Stimulated activated memory B cell treated with anti-CD40 and anti-IgM and Interleukin-4, amounts not matched to agents 10 μg/mL and 1 μg/mL and 100 μg/mL, for 72 hours (primary cell): Measurements from ENCODE around the gene EXTL2.
"Not testable (repeated sequence)": the region's sequence is repeated elsewhere in the genome, so short reads cannot be mapped to it uniquely, and the experiment has no call there.

Source experiments
- ATAC-seq: fragments of 150-1000 bp; cut with Tn5 transposase; 2 replicates; pipeline ENCODE4 v1.10.0; 2021
- H3K27ac Mint-ChIP-seq: one replicate; pipeline ENCODE4 v1.8.0; 2022; ENCODE audit warnings: mild to moderate bottlenecking, mixed read lengths
- H3K27me3 Mint-ChIP-seq: one replicate; pipeline ENCODE4 v1.8.0; 2022; ENCODE audit warnings: mixed read lengths
- H3K36me3 Mint-ChIP-seq: one replicate; pipeline ENCODE4 v1.8.0; 2022; ENCODE audit warnings: mixed read lengths
- H3K4me1 Mint-ChIP-seq: one replicate; pipeline ENCODE4 v1.8.0; 2022; ENCODE audit warnings: mixed read lengths
- H3K4me3 Mint-ChIP-seq: one replicate; pipeline ENCODE4 v1.8.0; 2022; ENCODE audit warnings: mild to moderate bottlenecking, moderate library complexity, mixed read lengths
- H3K9me3 Mint-ChIP-seq: one replicate; pipeline ENCODE4 v1.8.0; 2022; ENCODE audit warnings: mixed read lengths

The EXTL2 gene

DNA sequence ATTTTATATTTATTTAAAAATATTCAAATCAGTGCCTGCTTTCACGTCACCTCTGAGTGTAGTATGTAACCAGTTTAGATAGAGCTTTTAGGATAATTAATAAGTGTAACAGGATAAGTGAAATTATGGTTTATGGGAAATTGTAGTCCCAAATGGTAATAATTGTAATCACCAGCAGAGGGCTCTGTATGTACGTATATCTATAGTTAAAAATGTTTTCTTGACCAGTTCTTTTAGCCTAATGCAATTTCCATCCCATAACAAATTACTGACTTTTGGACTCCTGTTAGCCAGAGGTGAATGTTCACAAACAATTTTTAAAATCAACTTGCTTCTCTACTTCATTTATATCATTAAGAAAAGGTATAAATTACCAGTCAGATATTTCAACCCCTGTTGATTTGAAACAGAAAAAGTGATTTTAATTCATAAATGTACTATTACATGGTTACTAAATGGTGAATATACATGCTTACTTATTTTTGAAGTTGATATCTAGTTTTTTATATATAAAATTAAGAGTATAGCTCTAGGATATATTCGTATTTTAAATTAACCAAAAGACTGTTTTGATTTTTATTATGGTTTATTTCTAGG, 26.6 kb upstream of the EXTL2 start:
- ATAC-seq, result no peak
- Mint-ChIP-seq H3K27ac (no peak overlapping the region), H3K4me3 (no peak overlapping the region), H3K9me3 (peaks cover 2% of the 10 kb centered on the region), H3K4me1 (peaks cover 15% of the 10 kb centered on the region), H3K36me3 (peaks cover 33% of the 10 kb centered on the region), H3K27me3 (no peaks in the 10 kb centered on the region)

- H3K27ac Mint-ChIP-seq, result no peak overlapping the region
- peaks cover 24% of the 10 kb centered on the region for H3K4me1 Mint-ChIP-seq
- no peaks in the 10 kb centered on the region for H3K27me3 Mint-ChIP-seq
- no peak overlapping the region for H3K4me3 Mint-ChIP-seq
- peaks cover 62% of the 10 kb centered on the region for H3K36me3 Mint-ChIP-seq
- no peaks in the 10 kb centered on the region for H3K9me3 Mint-ChIP-seq
- no peak for ATAC-seq
Measured at GRCh38 chr1:100912019-100912418, 17.4 kb upstream of the EXTL2 start.

DNA sequence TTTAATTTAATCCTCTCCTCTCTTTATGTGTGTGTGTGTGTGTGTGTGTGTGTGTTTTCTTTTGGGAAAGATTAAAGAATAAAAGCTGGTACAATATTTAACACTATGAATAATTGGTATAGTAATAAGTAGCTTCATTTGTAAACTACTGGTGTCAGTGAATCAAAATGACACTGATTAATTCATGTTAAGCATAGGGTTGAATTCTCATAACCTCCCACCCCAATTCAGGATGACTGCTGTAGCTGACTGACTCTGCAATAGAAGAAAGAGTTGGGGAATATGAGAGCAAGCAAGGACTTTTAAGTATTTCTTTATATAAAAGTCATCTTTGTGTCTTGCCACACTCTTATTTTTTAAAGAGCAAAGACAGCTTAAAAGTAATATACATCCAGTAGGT, 14.4 kb upstream of the EXTL2 start:
- no peak overlapping the region for H3K4me3 Mint-ChIP-seq
- peaks cover 68% of the 10 kb centered on the region for H3K36me3 Mint-ChIP-seq
- peaks cover 3% of the 10 kb centered on the region for H3K9me3 Mint-ChIP-seq
- no peak for ATAC-seq
- H3K27ac Mint-ChIP-seq, result no peak overlapping the region
- H3K4me1 Mint-ChIP-seq, result peaks cover 10% of the 10 kb centered on the region
- H3K27me3 Mint-ChIP-seq, result no peaks in the 10 kb centered on the region

DNA sequence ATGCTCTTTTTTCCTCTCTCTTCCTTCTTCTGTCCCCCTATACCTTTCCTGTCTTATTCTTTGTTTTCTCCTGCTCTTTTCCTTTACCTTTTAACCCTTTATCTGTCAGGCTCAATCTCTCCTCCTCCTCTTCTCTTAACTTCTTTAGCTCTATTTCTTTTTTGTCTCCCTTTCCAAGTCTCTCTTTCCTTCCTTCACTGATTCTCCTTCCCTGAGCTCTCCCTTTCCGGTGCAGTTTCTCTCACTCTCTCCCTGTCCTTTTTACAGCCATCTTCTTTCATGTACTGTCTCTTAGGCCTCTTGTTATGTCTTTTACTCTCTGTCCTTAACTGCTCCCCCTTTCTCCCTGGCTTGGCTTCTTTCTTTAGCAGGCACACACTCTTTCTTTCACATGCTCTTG, 13.2 kb upstream of the EXTL2 start:
- no peaks in the 10 kb centered on the region for H3K27me3 Mint-ChIP-seq
- peaks cover 10% of the 10 kb centered on the region for H3K4me1 Mint-ChIP-seq
- peaks cover 60% of the 10 kb centered on the region for H3K36me3 Mint-ChIP-seq
- ATAC-seq, result no peak
- peak overlapping the region; percentile 19 for H3K27ac Mint-ChIP-seq
- no peak overlapping the region for H3K4me3 Mint-ChIP-seq
- H3K9me3 Mint-ChIP-seq, result peaks cover 3% of the 10 kb centered on the region

GRCh38 chr1:100905181-100905580, 10.5 kb upstream of the EXTL2 start:
- H3K4me3 Mint-ChIP-seq, result no peak overlapping the region
- ATAC-seq, result no peak
- H3K27me3 Mint-ChIP-seq, result no peaks in the 10 kb centered on the region
- H3K27ac Mint-ChIP-seq, result no peak overlapping the region
- H3K4me1 Mint-ChIP-seq, result peaks cover 17% of the 10 kb centered on the region
- peaks cover 66% of the 10 kb centered on the region for H3K36me3 Mint-ChIP-seq
- peaks cover 3% of the 10 kb centered on the region for H3K9me3 Mint-ChIP-seq

- ATAC-seq, result no peak
- Mint-ChIP-seq H3K4me1 (peaks cover 17% of the 10 kb centered on the region), H3K4me3 (no peak overlapping the region)
Measured at GRCh38 chr1:100904528-100904927, 9.9 kb upstream of the EXTL2 start.

GRCh38 chr1:100903777-100904176, 9.1 kb upstream of the EXTL2 start:
- Mint-ChIP-seq H3K36me3 (peaks cover 66% of the 10 kb centered on the region), H3K9me3 (peaks cover 3% of the 10 kb centered on the region), H3K4me1 (peaks cover 17% of the 10 kb centered on the region), H3K4me3 (no peak overlapping the region), H3K27me3 (no peaks in the 10 kb centered on the region), H3K27ac (no peak overlapping the region)
- no peak for ATAC-seq

More at GRCh38 chr1:100904528-100904927, 9.9 kb upstream of the EXTL2 start:
- Mint-ChIP-seq H3K9me3 (peaks cover 3% of the 10 kb centered on the region), H3K27ac (no peak overlapping the region), H3K36me3 (peaks cover 70% of the 10 kb centered on the region), H3K27me3 (no peaks in the 10 kb centered on the region)

- Mint-ChIP-seq H3K4me3 (no peak overlapping the region), H3K27me3 (no peaks in the 10 kb centered on the region), H3K36me3 (peaks cover 54% of the 10 kb centered on the region), H3K27ac (no peak overlapping the region), H3K4me1 (peaks cover 8% of the 10 kb centered on the region), H3K9me3 (peaks cover 3% of the 10 kb centered on the region)
- ATAC-seq, result no peak
Measured at GRCh38 chr1:100902365-100902764, 7.7 kb upstream of the EXTL2 start.

DNA sequence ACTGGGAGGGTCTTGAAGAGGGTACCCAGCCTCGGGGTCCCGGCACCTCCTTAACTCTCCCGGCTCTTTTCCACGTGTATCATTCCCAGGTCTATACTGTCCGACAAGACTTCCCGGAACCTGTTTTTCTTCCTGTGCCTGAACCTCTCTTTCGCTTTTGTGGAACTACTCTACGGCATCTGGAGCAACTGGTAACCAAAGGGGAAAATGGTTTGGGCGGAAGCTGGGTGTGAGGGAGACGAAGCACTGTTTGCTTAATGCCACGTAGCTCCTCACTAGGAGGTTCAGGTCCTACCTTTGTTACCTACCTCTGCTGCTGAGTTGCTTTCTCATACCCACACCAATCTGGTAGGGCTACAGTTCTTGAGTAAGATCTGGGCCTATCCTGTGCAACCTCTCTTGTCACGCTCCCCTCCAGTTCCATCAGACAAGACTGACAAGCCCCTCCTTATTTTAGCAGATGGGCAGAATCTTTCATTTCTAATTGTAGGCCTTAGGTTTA, 1.9 kb upstream of the EXTL2 start:
- peaks cover 26% of the 10 kb centered on the region for H3K4me1 Mint-ChIP-seq
- H3K27me3 Mint-ChIP-seq, result no peaks in the 10 kb centered on the region
- peaks cover 15% of the 10 kb centered on the region for H3K36me3 Mint-ChIP-seq
- peak overlapping the region; percentile 98 for H3K27ac Mint-ChIP-seq
- no peaks in the 10 kb centered on the region for H3K9me3 Mint-ChIP-seq
- peak; percentile 76 for ATAC-seq
- H3K4me3 Mint-ChIP-seq, result peak overlapping the region; percentile 98

DNA sequence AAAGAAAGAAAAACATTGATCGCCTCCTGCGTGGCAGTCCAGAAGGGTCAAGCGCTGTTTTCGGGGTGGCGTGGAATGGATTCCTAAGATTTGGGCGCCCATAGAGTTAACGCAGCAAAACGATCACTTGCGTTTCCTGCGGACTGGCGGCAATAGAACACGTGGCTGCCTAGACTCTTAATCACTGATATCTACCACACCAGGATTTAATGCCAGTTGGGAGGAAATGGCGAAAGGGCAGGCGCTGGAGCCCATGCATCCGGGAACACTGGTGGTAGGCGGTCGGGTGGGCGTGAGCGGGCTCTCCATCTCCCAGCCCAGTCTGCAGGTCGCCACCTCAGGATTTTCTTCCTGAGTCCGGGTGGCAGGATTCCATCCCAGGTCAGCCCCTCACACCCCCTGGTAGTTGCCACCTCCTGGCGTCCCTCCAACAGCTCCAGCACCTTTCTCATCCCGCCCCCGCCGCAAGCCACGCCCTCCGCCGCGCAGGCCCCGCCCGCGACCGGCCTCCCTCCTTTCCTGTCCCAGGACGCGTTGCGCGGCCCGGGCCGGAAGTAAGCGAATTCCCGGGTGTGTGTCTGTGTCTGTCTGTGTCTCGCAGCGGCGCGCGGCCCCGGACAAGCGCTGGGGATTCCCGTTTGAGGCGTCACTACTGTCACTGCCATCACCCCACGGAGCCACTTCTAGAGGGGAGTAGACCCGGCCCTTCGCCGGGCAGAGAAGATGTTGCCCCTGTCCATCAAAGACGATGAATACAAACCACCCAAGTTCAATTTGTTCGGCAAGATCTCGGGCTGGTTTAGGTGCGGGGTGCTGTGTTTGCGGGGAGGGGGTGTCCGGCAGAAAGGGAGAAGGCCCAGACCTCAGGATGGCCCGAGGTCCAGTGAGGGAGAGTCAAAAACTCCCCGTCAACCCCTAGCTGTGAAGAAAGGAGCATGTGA, 1.2 kb upstream of the EXTL2 start, which contains the start of gene SLC30A7:
Gene SLC30A7 (plus strand): TSS at position 551 of the 941 bp plus-strand sequence. CDS start 173 bp downstream, at position 724.
- Mint-ChIP-seq H3K9me3 (no peaks in the 10 kb centered on the region), H3K4me3 (peak within 1 kb of the TSS; percentile 98), H3K36me3 (peaks cover 15% of the 10 kb centered on the region), H3K4me1 (peaks cover 19% of the 10 kb centered on the region), H3K27me3 (no peaks in the 10 kb centered on the region), H3K27ac (peak within 1 kb of the TSS; percentile 98)
- peak; percentile 94 for ATAC-seq

DNA sequence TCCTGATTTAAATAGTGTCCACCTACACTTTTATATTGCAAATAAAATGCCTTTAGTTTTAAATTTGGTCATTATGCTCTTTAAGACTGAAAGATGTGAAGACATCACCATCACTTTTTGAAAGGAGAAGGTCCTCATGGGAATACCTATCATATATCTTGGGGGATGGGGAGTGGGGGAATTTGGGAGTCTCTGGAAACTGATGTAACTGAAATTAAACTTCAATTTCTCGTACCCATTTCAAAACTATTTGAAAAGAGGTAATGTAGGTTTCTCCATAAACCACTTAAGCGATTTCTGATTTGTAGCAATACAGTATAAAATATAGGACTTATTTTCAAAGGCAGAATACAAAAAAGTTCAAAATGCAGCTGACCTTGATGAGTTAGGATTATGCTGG, 924 bp downstream of the EXTL2 start:
- no peak overlapping the region for H3K4me3 Mint-ChIP-seq
- peaks cover 6% of the 10 kb centered on the region for H3K9me3 Mint-ChIP-seq
- ATAC-seq, result no peak
- H3K4me1 Mint-ChIP-seq, result peaks cover 19% of the 10 kb centered on the region
- no peak overlapping the region for H3K27ac Mint-ChIP-seq
- H3K27me3 Mint-ChIP-seq, result no peaks in the 10 kb centered on the region
- peaks cover 14% of the 10 kb centered on the region for H3K36me3 Mint-ChIP-seq

GRCh38 chr1:100892554-100892953, 2.1 kb downstream of the EXTL2 start:
- H3K4me1 Mint-ChIP-seq, result peaks cover 19% of the 10 kb centered on the region
- ATAC-seq, result no peak
- H3K9me3 Mint-ChIP-seq, result peaks cover 9% of the 10 kb centered on the region
- H3K27me3 Mint-ChIP-seq, result no peaks in the 10 kb centered on the region
- H3K36me3 Mint-ChIP-seq, result peaks cover 23% of the 10 kb centered on the region
- no peak overlapping the region for H3K27ac Mint-ChIP-seq
- no peak overlapping the region for H3K4me3 Mint-ChIP-seq

- H3K9me3 Mint-ChIP-seq, result peaks cover 9% of the 10 kb centered on the region
- peaks cover 23% of the 10 kb centered on the region for H3K36me3 Mint-ChIP-seq
- H3K27ac Mint-ChIP-seq, result no peak overlapping the region
- no peaks in the 10 kb centered on the region for H3K27me3 Mint-ChIP-seq
- H3K4me3 Mint-ChIP-seq, result no peak overlapping the region
- peaks cover 11% of the 10 kb centered on the region for H3K4me1 Mint-ChIP-seq
- ATAC-seq, result no peak
Measured at GRCh38 chr1:100891380-100891779, 3.3 kb downstream of the EXTL2 start.

DNA sequence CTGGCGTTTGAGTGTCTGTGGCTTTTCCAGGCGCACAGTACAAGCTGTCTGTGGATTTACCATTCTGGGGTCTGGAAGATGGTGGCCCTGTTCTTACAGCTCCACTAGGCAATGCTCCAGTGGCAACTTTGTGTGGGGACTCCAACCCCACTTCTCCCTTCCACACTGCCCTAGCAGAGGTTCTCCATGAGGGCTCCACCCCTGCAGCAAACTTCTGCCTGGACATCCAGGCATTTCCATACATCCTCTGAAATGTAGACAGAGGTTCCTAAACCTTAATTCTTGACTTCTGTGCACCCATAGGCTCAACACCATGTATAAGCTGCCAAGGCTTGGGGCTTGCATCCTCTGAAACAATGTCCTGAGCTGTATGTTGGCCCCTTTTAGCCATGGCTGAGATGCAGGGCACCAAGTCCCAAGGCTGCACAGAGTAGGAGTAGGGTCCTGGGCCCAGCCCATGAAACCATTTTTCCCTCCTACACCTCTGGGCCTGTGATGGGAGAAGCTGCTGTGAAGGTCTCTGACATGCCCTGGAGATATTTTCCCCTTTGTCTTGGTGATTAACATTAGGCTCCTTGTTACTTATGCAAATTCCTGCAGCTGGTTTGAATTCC, 4.7 kb downstream of the EXTL2 start:
- H3K27ac Mint-ChIP-seq, ATAC-seq, H3K4me1 Mint-ChIP-seq, H3K4me3 Mint-ChIP-seq, H3K9me3 Mint-ChIP-seq, H3K27me3 Mint-ChIP-seq: not testable (repeated sequence)
- peaks cover 23% of the 10 kb centered on the region for H3K36me3 Mint-ChIP-seq

- H3K9me3 Mint-ChIP-seq, ATAC-seq, H3K27ac Mint-ChIP-seq, H3K4me3 Mint-ChIP-seq, H3K27me3 Mint-ChIP-seq, H3K4me1 Mint-ChIP-seq: not testable (repeated sequence)
- H3K36me3 Mint-ChIP-seq, result peaks cover 23% of the 10 kb centered on the region
Measured at GRCh38 chr1:100889007-100889406, 5.6 kb downstream of the EXTL2 start.
